CD4-positive, alpha-beta T cell treated with Interleukin-1 beta for 1 hour (primary cell): Measurements from ENCODE around the gene ABHD17A.

Experiments
- DNase-seq, 2 donors: peaks; one replicate each; pipeline ENCODE4 v3.0.0-alpha.2; 2020 to 2022

The ABHD17A gene

DNA sequence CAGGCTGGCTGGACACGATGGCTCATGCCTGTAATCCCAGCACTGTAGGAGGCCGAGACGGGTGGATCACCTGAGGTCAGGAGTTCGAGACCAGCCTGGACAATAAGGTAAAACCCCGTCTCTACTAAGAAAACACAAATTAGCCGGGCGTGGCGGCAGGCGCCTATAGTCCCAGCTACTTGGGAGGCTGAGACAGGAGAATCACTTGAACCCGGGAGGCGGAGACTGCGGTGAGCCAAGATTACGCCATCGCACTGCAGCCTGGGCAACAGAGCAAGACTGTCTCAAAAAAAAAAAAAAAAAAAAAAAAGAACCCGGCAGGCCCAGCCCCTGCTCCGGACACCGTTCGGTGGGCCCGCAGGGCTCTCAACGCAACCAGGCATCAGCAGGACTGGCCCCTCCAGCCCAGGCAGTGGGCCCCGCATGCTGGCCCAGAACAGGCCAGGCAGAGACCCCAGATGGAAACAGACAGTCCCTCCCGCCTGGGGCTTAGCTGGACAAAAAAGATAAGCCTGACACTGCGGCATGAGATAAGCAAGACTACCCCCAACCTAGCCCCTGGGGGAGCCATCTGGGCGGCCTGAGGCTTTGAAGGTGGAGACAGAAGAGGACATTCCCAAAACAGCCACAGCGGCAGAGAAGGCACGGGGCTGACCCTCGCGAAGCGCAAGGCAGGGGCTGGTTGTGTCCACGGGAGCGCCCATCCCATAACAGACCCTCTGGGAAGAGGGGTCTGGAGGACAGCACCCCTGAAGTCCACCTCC lies 48.7 kb downstream of the ABHD17A start:
- no peak for DNase-seq

DNA sequence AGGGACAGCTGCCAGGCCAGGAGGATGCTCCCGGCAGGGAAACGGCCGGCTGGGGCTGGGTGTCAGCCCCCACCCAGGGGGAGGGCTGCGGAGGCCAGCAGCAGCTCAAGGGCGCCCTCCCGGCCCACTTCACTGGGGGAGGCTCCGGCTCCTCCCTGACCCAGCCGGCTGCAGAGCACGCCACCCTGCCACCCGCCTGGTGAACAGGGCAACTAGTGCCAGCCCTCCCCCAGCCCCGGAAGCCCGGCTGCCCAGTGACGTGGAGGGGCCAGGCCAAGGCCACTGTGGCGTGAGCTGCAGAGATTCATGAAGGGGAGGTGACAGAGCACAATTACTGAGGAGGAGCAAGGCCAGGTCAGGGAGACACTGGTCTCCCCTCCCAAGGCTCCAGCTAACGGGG lies 51.8 kb downstream of the ABHD17A start:
- DNase-seq, result no peak

- no peak for DNase-seq
These were observed 53.1 kb downstream of the ABHD17A start for GRCh38 chr19:1832046-1832663.

GRCh38 chr19:1830978-1831377 lies 54.3 kb downstream of the ABHD17A start:
- no peak for DNase-seq

GRCh38 chr19:1830568-1830967 lies 54.7 kb downstream of the ABHD17A start:
- no peak for DNase-seq

DNA sequence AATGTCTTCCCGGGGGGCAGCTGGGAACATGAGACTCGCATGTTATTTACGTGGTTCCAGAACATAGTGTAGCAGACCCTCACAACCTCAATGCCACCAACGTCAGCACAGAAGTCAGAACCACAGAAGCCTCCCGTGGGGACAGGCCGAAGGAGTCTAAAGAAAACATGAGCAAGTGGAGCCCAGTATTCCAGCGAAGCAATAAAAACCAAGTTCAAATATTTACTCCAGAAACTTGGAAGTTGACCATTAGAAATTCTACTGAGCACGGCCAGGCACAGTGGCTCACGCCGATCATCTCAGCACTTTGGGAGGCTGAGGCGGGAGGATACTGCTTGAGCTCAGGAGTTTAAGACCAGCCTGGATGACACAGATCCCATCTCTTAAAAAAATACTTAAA lies 55.3 kb downstream of the ABHD17A start:
- no peak for DNase-seq

GRCh38 chr19:1828279-1829238 lies 56.7 kb downstream of the ABHD17A start:
- DNase-seq, result no peak

- DNase-seq, result no peak
These were observed 57.6 kb downstream of the ABHD17A start for GRCh38 chr19:1827566-1828278.
